Measurements from ENCODE around the gene CENPQ.
"Not testable (repeated sequence)": the region's sequence is repeated elsewhere in the genome, so short reads cannot be mapped to it uniquely, and the experiment has no call there.

Gene CENPQ, protein sequence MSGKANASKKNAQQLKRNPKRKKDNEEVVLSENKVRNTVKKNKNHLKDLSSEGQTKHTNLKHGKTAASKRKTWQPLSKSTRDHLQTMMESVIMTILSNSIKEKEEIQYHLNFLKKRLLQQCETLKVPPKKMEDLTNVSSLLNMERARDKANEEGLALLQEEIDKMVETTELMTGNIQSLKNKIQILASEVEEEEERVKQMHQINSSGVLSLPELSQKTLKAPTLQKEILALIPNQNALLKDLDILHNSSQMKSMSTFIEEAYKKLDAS

DNA sequence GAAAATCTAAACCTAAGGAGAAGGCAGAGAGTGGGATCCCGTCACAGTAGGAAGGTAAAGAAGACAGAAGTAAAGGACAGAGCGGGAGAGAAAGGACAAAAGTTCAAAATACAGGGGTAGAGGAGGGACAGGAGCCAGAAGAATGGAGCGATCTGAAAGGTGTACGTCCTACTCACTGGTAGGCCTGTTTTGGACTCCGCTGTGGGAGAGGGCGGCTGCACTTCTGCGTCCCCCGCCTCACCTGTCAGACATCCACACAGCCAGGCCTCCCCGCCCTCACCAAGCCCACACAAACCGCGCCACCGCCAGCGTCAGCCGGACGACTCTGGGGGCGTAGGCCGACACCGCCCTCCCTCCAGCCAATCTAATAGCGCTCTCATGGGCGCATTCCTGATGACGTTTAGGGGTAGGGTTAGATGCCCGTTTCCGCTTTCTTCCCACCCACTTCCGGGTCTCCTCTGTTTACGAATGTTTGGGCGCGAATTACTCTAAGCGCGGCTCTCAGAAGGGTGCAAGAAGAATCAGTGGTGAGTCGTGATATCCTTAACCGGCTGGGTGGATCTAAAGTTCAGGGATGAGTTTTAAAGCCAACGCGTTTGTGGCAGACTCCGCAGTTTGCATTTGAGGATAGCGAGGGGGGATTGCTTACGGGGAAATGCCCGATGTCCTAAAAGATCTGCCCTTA is at the start of gene CENPQ, which contains the start of gene MMUT:
TSS of gene CENPQ (plus strand) at position 444 of the 685 bp plus-strand sequence. CDS start 6,807 bp downstream, outside the sequence.
TSS of gene MMUT (minus strand) at position 327 of the 685 bp plus-strand sequence. CDS start 3,787 bp downstream, outside the sequence.
- peak; percentile 96 to 97 for DNase-seq

DNA sequence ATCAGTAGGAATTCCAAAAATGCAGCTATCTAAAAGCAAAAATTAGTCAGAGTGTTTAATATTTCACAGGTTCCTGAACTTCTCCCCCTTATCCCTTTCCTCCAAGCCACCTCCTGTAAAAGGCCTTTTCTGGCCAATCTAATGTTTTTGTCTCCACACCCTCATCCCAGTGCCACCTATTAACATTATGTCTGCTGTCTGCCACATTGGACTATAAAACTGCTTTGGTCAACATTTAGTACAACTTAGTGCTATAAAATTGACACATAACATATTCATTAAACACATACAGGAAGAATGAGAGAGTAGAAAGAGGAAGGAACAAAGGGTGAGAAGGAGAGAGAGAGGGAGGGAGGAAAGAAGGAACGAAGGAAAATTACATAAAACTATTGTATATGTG is 47.8 kb upstream of the CENPQ start:
- no peak for DNase-seq

DNA sequence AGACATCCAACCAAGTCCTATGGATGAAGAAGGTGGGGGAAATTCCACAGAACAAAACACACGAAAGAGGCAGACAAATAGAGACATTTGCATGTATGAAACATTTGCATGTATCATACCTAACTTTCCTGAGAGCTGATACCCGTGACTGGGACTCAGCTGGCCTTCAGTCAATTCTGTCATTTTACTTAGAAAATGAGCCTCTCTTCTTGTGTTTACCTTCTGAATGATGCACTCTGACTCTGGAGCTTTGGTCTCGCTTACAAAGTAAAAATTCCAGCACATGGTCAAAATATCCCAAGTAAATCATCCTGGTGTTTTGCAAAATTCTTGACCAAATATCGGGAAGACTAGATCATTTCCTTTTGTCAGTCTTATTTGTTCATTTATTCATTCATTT is 47.0 kb upstream of the CENPQ start:
- no peak for DNase-seq

DNA sequence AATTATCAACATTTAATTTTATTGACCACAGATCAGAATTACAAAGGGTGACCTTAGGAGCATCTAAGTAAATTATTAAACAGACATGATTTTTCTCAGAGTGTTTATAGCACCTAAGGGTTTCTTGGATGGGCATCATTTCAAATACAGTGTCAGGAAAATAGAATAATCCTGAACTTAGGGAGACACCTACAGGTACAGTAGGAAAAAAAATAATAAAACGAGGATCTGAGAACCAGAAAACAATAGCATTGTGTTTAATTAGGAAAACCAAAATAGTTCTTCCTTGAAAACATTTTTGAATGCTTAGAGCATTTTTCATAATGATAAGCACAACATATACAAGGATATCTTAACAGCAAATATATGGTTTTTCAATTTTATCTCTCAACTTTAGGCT is 39.4 kb upstream of the CENPQ start:
- DNase-seq: peak; percentile 3 to 13

DNA sequence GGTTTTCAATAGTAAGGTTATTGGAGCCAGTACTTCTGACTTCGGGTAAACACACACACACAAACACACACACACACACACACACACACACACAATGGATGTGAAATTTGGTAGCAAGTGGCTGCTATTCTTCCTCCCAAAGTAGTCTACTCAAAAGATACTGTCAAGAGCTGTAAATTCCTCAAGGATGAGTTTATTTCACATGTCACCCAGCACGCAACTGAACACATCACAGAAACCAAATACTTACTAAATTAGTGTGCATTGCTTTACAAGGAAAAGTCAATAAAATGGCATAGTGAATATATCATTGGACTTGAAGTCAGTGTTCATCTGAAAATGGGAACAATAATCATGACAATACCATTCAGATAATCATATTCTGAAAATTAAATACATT is 33.0 kb upstream of the CENPQ start:
- DNase-seq: no peak

DNA sequence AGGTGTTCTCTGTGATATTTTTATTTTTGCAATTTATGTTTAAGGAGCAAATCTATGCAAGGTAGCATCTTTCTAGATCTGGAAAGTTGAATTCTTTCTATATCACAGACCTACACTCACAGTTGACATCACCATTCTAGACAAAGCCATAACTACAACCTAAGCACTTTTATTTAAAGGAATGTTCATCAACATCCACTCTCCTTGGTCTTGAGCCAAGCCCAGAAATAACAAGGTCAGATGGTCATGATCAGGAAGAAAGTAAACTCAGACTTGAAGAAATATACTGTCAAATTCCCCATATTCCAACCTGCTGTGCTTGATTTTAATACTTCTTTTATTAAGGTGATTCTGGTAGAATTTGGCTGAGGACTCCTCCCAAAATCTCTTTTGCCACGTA is 32.3 kb upstream of the CENPQ start:
- no peak for DNase-seq

DNA sequence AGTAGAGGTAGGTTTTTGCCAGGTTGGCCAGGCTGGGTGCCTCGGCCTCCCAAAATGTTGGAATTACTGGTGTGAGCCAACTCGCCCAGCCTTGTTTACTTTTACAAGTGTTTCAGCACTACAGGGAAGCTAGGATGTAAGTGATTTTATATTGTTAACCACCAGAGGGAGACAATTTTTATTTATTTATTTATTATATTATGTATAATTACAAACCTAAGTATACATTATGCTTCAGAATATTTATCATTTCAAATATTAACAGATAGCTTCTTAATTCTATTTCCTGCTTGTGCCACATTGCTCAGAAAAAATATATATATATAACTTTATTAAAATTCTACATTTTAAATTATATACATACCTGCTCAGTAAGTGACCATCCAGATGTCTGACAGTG is 9.9 kb upstream of the CENPQ start:
- DNase-seq: peak; percentile 23 to 52

DNA sequence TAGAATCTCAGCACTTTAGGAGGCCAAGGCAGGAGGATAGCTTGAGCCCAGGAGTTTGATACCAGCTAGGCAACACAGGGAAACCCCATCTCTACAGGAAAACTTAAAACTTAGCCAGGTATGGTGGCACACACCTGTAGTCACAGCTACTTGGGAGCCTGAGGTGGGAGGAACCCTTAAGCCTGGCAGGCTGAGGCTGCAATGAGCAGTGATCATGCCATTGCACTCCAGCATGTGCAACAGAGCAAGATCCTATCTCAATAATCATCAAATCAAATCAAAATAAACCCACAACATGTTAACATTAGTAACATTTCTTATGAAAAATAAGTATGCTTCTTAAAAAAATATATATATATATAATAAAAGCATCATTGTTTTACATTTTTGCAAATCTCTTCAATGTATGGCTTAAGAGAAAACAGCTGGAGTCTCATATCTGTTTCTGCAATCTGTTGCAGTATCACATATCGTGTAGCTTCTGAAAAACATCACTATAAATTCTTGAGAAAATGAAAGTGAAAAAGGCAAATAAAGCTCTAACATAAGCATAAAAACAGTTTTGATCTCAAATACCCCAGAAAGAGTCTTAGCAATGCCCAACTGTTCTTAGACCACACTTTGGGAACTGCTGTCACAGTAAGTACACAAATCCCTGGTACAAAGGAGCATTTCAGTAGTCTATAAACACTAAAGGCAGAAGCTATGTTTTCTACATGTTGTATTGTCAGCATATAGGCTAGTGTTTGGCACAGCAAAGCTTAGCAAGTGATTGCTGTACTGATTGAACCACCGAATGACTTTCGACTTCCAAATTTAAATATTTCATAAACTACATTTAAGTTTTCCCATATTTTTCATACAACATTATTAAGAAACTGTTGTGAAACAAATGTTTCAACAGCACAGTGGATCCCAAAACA is 8.1 kb upstream of the CENPQ start:
- DNase-seq: no peak

DNA sequence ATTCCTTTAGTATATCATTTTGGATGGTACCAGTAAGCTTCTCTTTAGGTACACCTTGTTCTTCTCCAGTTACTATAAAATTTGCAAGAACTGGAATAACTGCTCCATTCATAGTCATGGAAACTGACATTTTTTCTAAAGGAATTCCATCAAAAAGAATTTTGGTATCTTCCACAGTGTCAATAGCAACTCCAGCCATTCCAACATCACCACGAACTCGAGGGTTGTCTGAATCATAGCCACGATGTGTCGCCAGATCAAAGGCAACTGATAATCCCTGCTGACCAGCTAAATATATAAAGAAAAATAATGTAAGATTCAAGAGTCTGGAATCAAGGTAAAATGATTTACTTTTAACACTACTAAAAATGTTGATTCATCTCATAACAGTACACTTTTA is 5.4 kb upstream of the CENPQ start:
- DNase-seq: no peak

DNA sequence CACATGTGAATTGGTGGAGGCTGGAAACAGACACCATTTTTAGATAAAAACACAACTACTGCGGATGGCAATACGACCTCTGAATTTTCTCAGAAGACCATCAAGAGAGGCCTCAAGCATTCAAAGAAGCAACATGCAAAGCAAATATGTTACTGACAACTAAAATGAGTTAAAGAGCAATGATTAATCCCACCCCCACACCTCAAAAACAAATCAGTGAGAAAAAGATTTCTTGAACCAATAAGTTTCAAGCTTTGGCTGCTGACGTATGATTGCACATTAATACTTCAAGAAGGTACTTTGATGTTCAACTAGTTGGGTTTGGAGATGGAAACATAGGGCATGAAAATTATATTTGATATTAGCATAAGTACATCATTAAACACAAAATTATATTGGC is 1.1 kb upstream of the CENPQ start:
- no peak for DNase-seq

DNA sequence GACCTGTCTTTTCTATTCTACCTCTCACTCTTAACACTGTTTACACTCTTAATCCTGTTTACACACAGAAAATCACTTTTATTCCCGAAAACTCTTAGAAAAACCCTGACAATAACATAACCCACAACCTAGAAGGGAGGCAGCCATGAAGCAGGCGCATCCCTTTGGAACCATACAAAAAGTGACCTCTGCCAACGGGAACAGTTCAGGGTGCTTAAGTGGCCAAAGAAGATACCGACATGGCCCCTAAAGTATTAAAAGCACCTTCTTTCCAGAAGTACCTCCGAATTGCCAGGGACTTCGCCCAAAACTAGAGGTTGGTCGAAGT is 607 bp upstream of the CENPQ start:
- no peak for DNase-seq

DNA sequence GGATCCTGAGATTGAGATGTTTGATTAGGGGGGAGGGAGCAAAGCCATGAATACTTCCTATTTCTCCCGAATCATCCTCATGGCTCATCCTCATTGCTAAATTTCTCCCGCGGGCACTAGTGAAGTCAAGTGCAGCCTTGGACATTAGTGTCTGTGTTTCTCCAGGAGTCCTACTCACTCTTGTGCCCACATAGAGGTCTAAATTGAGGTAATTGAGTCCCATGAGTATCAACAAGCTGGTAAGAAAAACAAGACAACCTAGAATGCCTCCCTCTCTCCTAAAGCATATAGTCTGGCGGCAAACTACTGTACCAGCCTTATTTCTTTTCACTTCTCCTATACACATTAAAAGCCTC is 420 bp downstream of the CENPQ start:
- peak in 1 of 2 experiments; percentile 20 for DNase-seq

DNA sequence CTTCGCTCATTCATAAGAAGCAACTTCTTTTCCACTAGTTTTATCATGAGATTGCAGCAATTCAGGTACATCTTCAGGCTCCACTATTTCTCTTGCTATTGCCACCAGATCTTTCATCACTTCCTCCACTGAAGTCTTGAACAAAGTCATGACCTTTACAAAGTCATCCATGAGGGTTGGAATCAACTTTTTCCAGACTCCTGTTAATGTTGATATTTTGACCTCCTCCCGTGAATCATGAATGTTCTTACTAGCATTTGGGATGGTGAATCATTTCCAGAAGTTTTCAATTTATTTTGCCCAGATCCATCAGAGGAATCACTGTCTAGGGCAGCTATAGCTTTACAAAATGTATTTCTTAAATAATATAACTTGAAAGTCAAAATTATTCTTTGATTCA is 1.5 kb downstream of the CENPQ start:
- DNase-seq: no peak

DNA sequence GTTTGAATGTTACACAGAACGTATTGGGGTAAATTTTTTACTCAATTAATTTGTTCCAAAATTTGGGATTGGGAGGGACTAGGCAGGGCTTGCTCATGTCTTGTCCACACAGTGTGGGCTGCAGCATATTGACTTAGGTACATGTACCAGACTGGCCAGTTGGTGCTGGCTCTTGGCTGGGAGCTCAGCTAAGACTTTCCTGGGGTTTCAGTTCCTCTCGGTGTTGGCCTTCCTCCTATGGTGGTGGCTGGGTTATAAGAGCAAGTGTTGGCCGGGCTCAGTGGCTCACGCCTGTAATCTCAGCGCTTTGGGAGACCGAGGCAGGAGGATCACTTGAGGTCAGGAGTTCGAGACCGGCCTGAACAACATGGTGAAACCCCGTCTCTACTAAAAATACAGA is 4.9 kb downstream of the CENPQ start:
- DNase-seq: no peak

DNA sequence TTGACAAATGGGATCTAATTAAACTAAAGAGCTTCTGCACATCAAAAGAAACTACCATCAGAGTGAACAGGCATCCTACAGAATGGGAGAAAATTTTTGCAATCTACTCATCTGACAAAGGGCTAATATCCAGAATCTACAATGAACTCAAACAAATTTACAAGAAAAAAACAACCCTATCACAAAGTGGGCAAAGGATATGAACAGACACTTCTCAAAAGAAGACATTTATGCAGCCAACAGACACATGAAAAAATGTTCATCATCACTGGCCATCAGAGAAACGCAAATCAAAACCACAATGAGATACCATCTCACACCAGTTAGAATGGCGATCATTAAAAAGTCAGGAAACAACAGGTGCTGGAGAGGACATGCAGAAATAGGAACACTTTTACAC is 13.4 kb downstream of the CENPQ start:
- DNase-seq: not testable (repeated sequence)

DNA sequence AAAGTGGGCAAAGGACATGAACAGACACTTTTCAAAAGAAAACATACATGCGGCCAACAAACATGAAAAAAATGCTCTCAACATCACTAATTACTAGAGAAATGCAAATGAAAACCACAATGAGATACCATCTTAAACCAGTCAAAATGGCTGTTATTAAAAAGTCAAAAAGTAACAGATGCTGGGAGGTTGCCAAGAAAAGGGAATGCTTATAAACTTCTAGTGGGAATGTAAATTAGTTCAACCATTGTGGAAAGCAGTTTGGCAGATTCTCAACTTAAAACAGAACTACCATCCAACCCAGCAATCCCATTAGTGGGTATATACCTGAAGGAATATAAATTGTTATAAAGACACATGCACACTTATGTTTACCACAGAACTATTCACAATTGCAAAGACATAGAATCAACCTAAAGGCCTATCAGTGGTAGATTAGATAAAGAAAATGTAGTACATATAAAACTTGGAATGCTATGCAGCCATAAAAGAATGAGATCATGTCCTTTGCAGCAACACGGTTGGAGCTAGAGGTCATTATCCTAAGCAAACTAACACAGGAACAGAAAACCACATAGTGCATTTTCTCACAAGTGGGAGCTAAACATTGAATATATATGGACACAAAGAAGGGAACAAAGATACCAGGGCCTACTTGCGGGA is 16.3 kb downstream of the CENPQ start:
- DNase-seq: no peak

DNA sequence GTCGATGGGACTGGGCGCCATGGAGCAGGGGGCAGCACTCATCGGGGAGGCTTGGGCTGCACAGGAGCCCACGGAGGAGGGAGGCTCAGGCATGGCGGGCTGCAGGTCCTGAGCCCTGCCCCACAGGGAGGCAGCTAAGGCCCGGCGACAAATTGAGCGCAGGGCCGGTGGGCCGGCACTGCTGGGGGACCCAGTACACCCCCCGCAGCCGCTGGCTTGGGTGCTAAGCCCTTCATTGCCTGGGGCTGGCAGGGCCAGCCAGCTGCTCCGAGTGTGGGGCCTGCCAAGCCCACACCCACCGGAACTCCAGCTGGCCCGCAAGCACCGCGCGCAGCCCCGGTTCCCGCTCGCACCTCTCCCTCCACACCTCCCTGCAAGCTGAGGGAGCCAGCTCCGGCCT is 18.7 kb downstream of the CENPQ start:
- not testable (repeated sequence) for DNase-seq

DNA sequence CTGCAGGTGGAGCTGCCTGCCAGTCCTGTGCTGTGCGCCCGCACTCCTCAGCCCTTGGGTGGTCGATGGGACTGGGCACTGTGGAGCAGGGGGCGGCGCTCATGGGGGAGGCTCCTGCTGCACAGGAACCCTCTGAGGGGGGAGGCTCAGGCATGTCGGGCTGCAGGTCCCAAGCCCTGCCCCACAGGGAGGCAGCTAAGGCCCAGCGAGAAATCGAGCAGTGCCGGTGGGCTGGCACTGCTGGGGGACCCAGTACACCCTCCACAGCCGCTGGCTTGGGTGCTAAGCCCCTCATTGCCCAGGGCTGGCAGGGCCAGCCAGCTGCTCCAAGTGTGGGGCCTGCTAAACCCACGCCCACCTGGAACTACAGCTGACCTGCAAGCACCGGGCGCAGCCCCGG is 20.2 kb downstream of the CENPQ start:
- not testable (repeated sequence) for DNase-seq

DNA sequence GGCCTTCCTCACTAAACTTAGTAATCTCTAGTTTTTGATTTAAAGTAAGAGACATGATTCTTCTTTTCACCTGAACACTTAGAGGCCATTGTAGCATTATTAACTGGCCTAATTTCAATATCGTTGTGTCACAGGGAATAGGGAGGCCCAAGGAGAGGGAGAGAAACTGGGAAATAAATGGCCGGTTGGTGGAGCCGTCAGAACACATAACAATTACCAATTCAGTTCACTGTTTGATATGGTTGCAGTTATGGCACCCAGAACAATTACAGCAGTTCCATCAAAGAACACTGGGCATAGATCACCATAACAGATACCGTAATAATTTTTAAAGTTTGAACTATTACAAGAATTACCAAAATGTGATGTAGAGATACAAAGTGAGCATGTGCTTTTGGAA is 27.5 kb downstream of the CENPQ start:
- no peak for DNase-seq

DNA sequence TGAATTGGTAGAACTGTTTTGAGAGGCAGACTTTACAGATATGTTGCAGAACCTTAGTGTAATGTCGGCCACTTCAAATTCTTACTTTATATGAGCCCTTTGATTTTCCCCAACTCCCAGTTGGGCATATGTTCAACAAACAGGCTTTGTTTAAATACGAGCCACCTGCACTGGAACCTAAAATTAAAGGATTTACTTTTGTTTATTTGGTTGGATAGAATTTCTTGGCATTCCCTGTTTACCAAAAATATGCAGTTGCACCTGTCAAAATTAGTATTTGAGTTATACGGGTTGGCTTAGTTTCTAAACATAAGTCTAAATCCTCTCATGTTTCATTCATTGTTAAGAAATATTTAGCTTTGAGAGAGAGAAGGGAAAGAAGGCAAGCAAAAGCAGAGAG is 34.1 kb downstream of the CENPQ start:
- DNase-seq: no peak

DNA sequence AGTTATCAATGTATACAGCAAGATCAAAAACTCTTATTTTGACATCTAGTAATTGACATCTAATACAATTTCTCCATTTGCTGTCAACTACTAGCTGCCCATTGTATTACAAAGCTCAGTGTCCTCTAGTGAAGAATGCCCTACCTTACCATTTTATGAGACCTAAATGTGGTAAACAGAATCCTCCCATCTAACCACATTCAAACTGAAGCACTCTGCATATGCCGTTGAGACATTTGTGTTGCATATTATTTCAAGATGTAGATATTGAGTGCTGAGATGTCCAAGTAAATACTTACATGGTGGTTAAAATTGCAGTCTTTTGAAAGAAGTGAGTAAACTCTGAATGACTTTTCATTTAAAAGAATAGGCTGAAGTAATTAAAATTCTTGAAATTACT is 36.0 kb downstream of the CENPQ start:
- DNase-seq: no peak

DNA sequence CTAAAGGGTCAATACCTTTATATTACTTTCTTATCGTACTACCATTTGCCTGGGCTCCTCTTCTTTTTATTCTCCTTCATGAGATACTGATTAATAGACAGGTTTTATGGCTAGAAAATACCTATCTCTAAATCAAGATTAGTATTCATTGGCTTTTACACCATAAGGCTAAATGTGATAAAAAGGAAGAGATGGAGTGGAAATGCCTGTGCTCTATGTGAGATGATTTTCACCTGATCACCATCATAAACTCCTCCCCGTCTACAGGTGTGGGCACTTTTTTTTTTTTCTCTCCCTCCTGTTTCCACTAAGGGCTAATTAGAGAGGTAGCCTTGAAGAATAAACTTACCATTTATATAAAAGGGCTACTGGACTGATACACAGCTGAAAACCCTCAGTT is 36.5 kb downstream of the CENPQ start, which contains the start of gene GLYATL3:
TSS of gene GLYATL3 (plus strand) at position 301 of the 400 bp plus-strand sequence. CDS start 12,068 bp downstream, outside the sequence.
- no peak for DNase-seq

DNA sequence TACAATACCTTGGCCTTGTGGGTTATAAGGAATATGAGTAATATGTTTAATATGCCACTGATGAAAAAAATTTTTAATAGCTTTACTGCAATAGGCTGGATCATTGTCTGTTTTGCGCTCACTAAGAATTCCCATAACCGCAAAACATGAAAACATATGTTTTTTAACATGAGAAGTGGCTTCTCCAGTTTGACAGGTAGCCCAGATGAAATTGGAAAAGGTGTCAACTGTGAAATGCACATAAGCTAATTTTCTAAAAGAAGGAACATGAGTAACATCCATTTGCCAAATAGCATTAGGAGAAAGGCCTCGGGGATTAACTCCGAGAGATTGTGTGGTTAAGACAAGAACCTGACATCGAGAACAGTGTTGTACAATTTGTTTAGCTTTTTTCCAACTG is 41.5 kb downstream of the CENPQ start:
- no peak for DNase-seq

Measured in Kasumi-1 (cell line).